ENCODE measurements around the gene SATB1.

DNA sequence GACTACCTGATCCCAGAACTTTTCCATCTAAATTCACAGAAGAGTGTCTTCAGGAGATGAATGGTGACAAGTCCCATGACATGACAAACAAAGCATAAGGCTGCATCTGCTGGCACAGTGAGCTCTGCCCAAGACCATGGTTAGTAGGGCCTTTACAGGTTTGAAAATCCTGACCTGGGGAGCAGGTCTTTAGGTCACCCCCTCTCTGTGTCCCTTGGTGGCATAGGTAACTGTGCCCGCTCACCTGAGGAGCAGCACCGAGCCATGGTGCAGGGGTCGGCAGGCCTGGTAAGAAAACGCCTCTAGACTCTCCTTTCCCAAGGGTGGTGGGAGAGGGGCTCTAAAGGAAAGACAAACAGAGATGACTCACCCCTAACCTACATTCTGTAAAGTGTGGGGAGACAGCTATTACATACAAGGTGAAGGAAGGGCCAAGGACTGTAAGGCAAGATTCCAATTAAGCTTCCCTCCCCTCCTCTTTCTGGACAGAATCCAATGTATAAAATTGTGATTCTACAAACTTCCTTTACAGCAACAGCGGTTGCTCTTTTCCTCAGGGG is 74.0 kb downstream of the SATB1 start:
- no peak for TF ChIP-seq POLR2A (IDR thresholded peaks at IDR 0.05; ENCODE audit: low read length)
- TF ChIP-seq GATA1 (IDR thresholded peaks at IDR 0.05; ENCODE audit: low read depth, low read length) = no peak

Measured in erythroblast (primary cell).